GM12892 (cell line): ENCODE data around the gene PHC2.

Experiments
- POLR2A ChIP-seq: IDR thresholded peaks from 2 replicates; pipeline ENCODE4 v1.6.1; 2011; ENCODE audit warnings: low read depth, low read length, control low read depth
- POLR2AphosphoS5 ChIP-seq: IDR thresholded peaks from 2 replicates; pipeline ENCODE4 v1.6.1; 2011; ENCODE audit warnings: low read depth, low read length, control low read depth

GRCh38 chr1:33323663-33324477 is 107.0 kb downstream of the PHC2 start:
- TF ChIP-seq POLR2AphosphoS5 (no peak), POLR2A (no peak)
